Fibroblast of lung (primary cell): ENCODE results near the gene UBE2E2. TPM values are rescaled to one million over a fixed set of nuclear protein-coding genes. Genes with fewer than 3 reads are reported as not detected.

Source experiments
- DNase-seq, 2 donors: peaks; one replicate each; pipeline versions ENCODE4 v3.0.0 to v3.0.0-alpha.2; 2010; ENCODE audit warnings: low read depth in 2 of 2
- H2AFZ ChIP-seq: 2 replicates; pipeline ENCODE4 v1.5.1; 2012; ENCODE audit warnings: low read length, control low read depth, inconsistent platforms
- H3K27ac ChIP-seq: 2 replicates; pipeline ENCODE4 v1.5.1; 2011; ENCODE audit warnings: low read length, control low read depth; ENCODE audit not compliant: insufficient read depth
- H3K27me3 ChIP-seq: 2 replicates; pipeline ENCODE4 v1.5.1; 2011; ENCODE audit warnings: mild to moderate bottlenecking, low read length; ENCODE audit not compliant: control insufficient read depth, insufficient read depth
- H3K36me3 ChIP-seq: 2 replicates; pipeline ENCODE4 v1.5.1; 2011; ENCODE audit warnings: low read length; ENCODE audit not compliant: control insufficient read depth, insufficient read depth
- H3K4me1 ChIP-seq: 2 replicates; pipeline ENCODE4 v1.5.1; 2011; ENCODE audit warnings: low read length; ENCODE audit not compliant: control insufficient read depth, insufficient read depth; ENCODE audit errors: extremely low read depth
- H3K4me2 ChIP-seq: 2 replicates; pipeline ENCODE4 v1.5.1; 2011; ENCODE audit warnings: low read length, control low read depth; ENCODE audit not compliant: insufficient read depth; ENCODE audit errors: extremely low read depth
- H3K4me3 ChIP-seq, 4 experiments: fragments of 200-600 bp in 1 of 4; sonication (generic) in 1 of 4; replicated peaks in 1 of 4; 2 replicates each; pipeline ENCODE4 v1.5.1; 2011 to 2016; ENCODE audit warnings: low read length in 4 of 4, low read depth in 3 of 4, mild to moderate bottlenecking in 3 of 4, control low read depth in 2 of 4, inconsistent platforms in 1 of 4, mixed read lengths in 1 of 4; ENCODE audit not compliant: insufficient read depth in 1 of 4; ENCODE audit errors: control extremely low read depth in 1 of 4
- H3K79me2 ChIP-seq: 2 replicates; pipeline ENCODE4 v1.5.1; 2012; ENCODE audit warnings: mild to moderate bottlenecking, low read length, inconsistent platforms; ENCODE audit not compliant: control insufficient read depth, insufficient read depth
- H3K9ac ChIP-seq: 2 replicates; pipeline ENCODE4 v1.5.1; 2011; ENCODE audit warnings: mild to moderate bottlenecking, low read length, control low read depth; ENCODE audit not compliant: insufficient read depth
- H3K9me3 ChIP-seq: 2 replicates; pipeline ENCODE4 v1.5.1; 2012; ENCODE audit warnings: low read depth, low read length; ENCODE audit not compliant: control insufficient read depth, insufficient read depth
- H4K20me1 ChIP-seq: 2 replicates; pipeline ENCODE4 v1.5.1; 2011; ENCODE audit warnings: low read length; ENCODE audit not compliant: control insufficient read depth, insufficient read depth; ENCODE audit errors: extremely low read depth
- EZH2 ChIP-seq: IDR thresholded peaks from 2 replicates; pipeline ENCODE4 v1.5.1; 2012; ENCODE audit warnings: low read length, control low read depth, mild to moderate bottlenecking; ENCODE audit errors: missing control alignments
- polyA plus RNA-seq, 2 donors: library from polyadenylated mRNA; depleted of rRNA in 1 of 2; stranded (reverse) in 1 of 2; unstranded in 1 of 2; fragments of >200 nt; gene quantifications; 2 replicates each; pipeline ENCODE4 v1.2.1, GENCODE V29; 2011 to 2012; ENCODE audit warnings: missing spikeins in 1 of 2
- total RNA-seq: library from RNA; depleted of rRNA; stranded (reverse); fragments of >200 nt; gene quantifications from 2 replicates; pipeline ENCODE4 v1.2.1, GENCODE V29; 2014
- TF ChIP-seq, protein P1 (sequence below), 2 donors: IDR thresholded peaks in 1 of 2; conservative IDR thresholded peaks in 1 of 2; 1 replicate in 1 of 2; 2 replicates in 1 of 2; pipeline ENCODE4 v1.5.1; 2011 to 2012; ENCODE audit warnings: low read length in 2 of 2, control low read depth in 1 of 2, inconsistent platforms in 1 of 2, low read depth in 1 of 2, mild to moderate bottlenecking in 1 of 2

Gene UBE2E2
- total and polyA plus RNA-seq, 2 donors (not counting 1 experiment from before 2014, with no cell fraction given) = 79.8 to 127 TPM

DNA sequence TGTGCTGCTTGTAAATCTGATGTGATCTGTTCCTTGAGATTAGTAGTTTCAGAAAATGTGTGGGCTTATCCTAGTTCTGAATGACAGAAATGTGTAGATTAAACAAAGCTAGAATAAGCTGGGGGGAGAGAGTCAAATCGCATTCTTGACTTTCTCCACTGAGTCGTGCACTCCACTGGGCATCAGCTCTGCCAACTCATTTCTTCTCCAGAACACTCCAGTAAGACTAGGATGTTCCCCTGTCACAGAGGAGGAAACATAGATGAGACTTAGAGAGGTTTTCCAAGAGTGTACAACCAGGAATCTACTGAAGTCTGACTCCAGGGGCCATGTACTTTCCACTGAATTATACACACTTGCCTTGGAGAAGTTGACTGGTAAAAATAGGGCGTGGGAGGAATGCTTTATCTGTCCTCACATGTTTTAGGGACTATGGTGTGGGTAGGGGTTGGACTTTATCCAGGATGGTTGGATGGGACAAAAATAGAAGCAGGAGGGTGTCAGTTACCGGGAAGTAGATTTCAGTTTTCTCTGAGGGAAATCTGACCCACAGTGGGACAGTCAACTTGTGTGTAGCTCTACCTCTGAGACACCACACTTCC is 298.2 kb downstream of the UBE2E2 start:
- no peaks in the 10 kb centered on the region for H3K36me3 ChIP-seq
- H3K79me2 ChIP-seq = no peaks in the 10 kb centered on the region
- no peak overlapping the region for H3K4me3 ChIP-seq
- no peak overlapping the region for H2AFZ ChIP-seq
- H3K27me3 ChIP-seq = no peaks in the 10 kb centered on the region
- peaks cover 2% of the 10 kb centered on the region for H3K4me1 ChIP-seq
- H3K27ac ChIP-seq = no peak overlapping the region
- no peak overlapping the region for H3K4me2 ChIP-seq
- no peak overlapping the region for H3K9ac ChIP-seq
- no peaks in the 10 kb centered on the region for H3K9me3 ChIP-seq
- TF ChIP-seq EZH2 = no peak
- TF ChIP-seq, protein P1, sequence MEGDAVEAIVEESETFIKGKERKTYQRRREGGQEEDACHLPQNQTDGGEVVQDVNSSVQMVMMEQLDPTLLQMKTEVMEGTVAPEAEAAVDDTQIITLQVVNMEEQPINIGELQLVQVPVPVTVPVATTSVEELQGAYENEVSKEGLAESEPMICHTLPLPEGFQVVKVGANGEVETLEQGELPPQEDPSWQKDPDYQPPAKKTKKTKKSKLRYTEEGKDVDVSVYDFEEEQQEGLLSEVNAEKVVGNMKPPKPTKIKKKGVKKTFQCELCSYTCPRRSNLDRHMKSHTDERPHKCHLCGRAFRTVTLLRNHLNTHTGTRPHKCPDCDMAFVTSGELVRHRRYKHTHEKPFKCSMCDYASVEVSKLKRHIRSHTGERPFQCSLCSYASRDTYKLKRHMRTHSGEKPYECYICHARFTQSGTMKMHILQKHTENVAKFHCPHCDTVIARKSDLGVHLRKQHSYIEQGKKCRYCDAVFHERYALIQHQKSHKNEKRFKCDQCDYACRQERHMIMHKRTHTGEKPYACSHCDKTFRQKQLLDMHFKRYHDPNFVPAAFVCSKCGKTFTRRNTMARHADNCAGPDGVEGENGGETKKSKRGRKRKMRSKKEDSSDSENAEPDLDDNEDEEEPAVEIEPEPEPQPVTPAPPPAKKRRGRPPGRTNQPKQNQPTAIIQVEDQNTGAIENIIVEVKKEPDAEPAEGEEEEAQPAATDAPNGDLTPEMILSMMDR (conservative IDR thresholded peaks at IDR 0.05 in 1 of 2, IDR thresholded peaks at IDR 0.05 in 1 of 2; ENCODE audit: low read depth in 1 of 2, low read length in 2 of 2) = no peak
- no peaks in the 10 kb centered on the region for H4K20me1 ChIP-seq
- DNase-seq = peak in 1 of 2 donors; percentile 23

DNA sequence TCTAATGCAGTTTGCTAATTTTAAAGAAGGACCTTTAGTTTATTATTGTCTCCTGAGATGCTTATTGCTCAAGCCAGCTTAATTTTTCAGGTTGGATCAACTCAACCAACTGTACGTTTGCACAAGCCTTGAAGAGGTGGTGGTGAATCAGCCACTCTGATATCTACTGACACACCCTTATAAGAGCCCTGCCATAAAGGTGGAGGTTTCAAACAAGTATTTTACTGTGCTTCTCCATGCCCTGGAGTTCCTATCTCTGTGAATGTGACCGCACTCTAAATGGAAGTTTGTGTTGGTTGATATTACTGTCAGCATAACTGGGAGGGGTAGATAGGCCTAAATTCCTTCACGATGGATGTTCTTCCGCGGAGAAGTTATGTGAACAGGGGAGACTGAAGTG is 305.3 kb downstream of the UBE2E2 start:
- Histone ChIP-seq H3K27ac (no peak overlapping the region), H4K20me1 (no peaks in the 10 kb centered on the region), H3K27me3 (no peaks in the 10 kb centered on the region), H3K4me1 (no peaks in the 10 kb centered on the region), H3K9me3 (no peaks in the 10 kb centered on the region), H3K36me3 (no peaks in the 10 kb centered on the region), H3K9ac (no peak overlapping the region), H3K79me2 (no peaks in the 10 kb centered on the region), H2AFZ (no peak overlapping the region), H3K4me2 (no peak overlapping the region), H3K4me3 (no peak overlapping the region)
- DNase-seq = no peak
- TF ChIP-seq, protein P1 (conservative IDR thresholded peaks at IDR 0.05 in 1 of 2, IDR thresholded peaks at IDR 0.05 in 1 of 2; ENCODE audit: low read depth in 1 of 2, low read length in 2 of 2) = no peak
- TF ChIP-seq EZH2 = no peak

DNA sequence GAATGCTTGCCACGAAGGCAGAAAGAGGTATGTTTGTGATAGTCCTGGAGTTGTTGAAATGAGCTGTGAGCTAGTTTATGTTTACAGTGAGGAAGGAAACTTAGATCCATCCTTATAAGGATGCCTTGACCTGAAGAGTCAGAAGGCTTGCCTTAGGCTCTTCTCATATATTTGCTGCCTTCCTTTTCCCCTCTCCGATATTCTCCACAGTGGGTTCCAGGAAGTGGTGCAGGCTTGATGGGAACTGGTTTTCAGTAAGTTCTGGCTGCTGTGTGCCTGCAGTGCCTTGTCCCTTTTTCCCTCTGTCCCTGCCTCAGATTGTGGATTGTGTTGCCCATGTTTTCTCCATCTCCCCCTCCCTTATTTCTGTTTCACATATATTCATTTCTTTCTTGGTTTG is 315.3 kb downstream of the UBE2E2 start:
- no peak overlapping the region for H3K27ac ChIP-seq
- no peaks in the 10 kb centered on the region for H3K4me1 ChIP-seq
- H3K9me3 ChIP-seq = no peaks in the 10 kb centered on the region
- no peak overlapping the region for H3K4me3 ChIP-seq
- no peaks in the 10 kb centered on the region for H4K20me1 ChIP-seq
- no peaks in the 10 kb centered on the region for H3K79me2 ChIP-seq
- no peak overlapping the region for H2AFZ ChIP-seq
- no peak for TF ChIP-seq EZH2
- TF ChIP-seq, protein P1 (conservative IDR thresholded peaks at IDR 0.05 in 1 of 2, IDR thresholded peaks at IDR 0.05 in 1 of 2; ENCODE audit: low read depth in 1 of 2, low read length in 2 of 2) = no peak
- no peaks in the 10 kb centered on the region for H3K36me3 ChIP-seq
- no peak overlapping the region for H3K9ac ChIP-seq
- no peak overlapping the region for H3K4me2 ChIP-seq
- H3K27me3 ChIP-seq = no peaks in the 10 kb centered on the region
- DNase-seq = no peak
